NT2/D1 (cell line): ENCODE data around the gene ZCCHC8.

Experiments used
- YY1 ChIP-seq: IDR thresholded peaks from 2 replicates; pipeline ENCODE4 v1.6.1; 2011; ENCODE audit not compliant: insufficient read length, insufficient read depth
- ZNF274 ChIP-seq: IDR thresholded peaks from 2 replicates; pipeline ENCODE4 v1.6.1; 2011; ENCODE audit warnings: mild to moderate bottlenecking, low read depth, low read length

- no peak for TF ChIP-seq ZNF274
- TF ChIP-seq YY1: no peak
Measured at GRCh38 chr12:122508163-122508562, 7.4 kb upstream of the ZCCHC8 start.
